Measurements from ENCODE around the gene COL11A2. TPM values are rescaled to one million over a fixed set of nuclear protein-coding genes. Genes with fewer than 3 reads are reported as not detected.

Gene COL11A2
- total and polyA plus RNA-seq, 2 of the 13 experiments (the other 11 are each of a cell fraction or from before 2014, with no cell fraction given) = 0.55 TPM

- TF ChIP-seq ZHX2 (IDR thresholded peaks at IDR 0.05; ENCODE audit: low read depth) (no peak), ZHX2 (CRISPR knock-in tag; IDR thresholded peaks at IDR 0.05; ENCODE audit: borderline replicate concordance) (no peak), SMAD3 (CRISPR knock-in tag; IDR thresholded peaks at IDR 0.05) (no peak), CSRNP1 (CRISPR knock-in tag; IDR thresholded peaks at IDR 0.05) (no peak), RFX3 (CRISPR knock-in tag; IDR thresholded peaks at IDR 0.05) (no peak), HMG20B (CRISPR knock-in tag; conservative IDR thresholded peaks at IDR 0.05) (no peak), FOXJ3 (CRISPR knock-in tag; IDR thresholded peaks at IDR 0.05; ENCODE audit: borderline replicate concordance) (no peak), MTA3 (CRISPR knock-in tag; IDR thresholded peaks at IDR 0.05) (no peak), YEATS4 (CRISPR knock-in tag; IDR thresholded peaks at IDR 0.05; ENCODE audit: borderline replicate concordance) (0 out of 2 replicates have a peak, but pooled peaks have one; percentile 69), MTA1 (CRISPR knock-in tag; IDR thresholded peaks at IDR 0.05; ENCODE audit: borderline replicate concordance) (no peak), ZSCAN21 (CRISPR knock-in tag; IDR thresholded peaks at IDR 0.05; ENCODE audit: borderline replicate concordance) (no peak; the same call in 1 of the 2 replicates), FUBP1 (CRISPR knock-in tag; IDR thresholded peaks at IDR 0.05; ENCODE audit: borderline replicate concordance) (no peak), SCMH1 (CRISPR knock-in tag; IDR thresholded peaks at IDR 0.05; ENCODE audit: borderline replicate concordance) (no peak), TERF1 (CRISPR knock-in tag; IDR thresholded peaks at IDR 0.05) (no peak), UBTF (CRISPR knock-in tag; IDR thresholded peaks at IDR 0.05) (no peak), SSRP1 (CRISPR knock-in tag; IDR thresholded peaks at IDR 0.05) (no peak; the same call in 1 of the 2 replicates)
These were observed 7.5 kb upstream of the COL11A2 start (continued) for GRCh38 chr6:33199687-33200218.
